GM12878 (cell line): ENCODE measurements around the gene NHERF1. TPM values are rescaled to one million over a fixed set of nuclear protein-coding genes. Genes with fewer than 3 reads are reported as not detected.

ENCODE experiments used
- ATAC-seq: fragments of 200-7000 bp; cut with Tn5 transposase; 3 replicates; pipeline ENCODE4 v1.9.1; 2020; ENCODE audit warnings: mild to moderate bottlenecking, moderate library complexity
- BruUV-seq: library from RNA; stranded (reverse); fragments of 400-500 nt; replicated peaks from 2 replicates; lab custom pipeline; 2021; lab: Mats Ljungman, UMichigan
- CTCF ChIA-PET: fragments of 300-600 bp; sonication (Branson Sonifier 250); formaldehyde crosslinking; extraction: SDS; loops from one replicate; lab custom pipeline; 2021; ENCODE audit warnings: inconsistent platforms; lab: Yijun Ruan, JAX
- POLR2A ChIA-PET: fragments of 350-600 bp; formaldehyde crosslinking; extraction: SDS; loops from one replicate; lab custom pipeline; 2021; ENCODE audit warnings: inconsistent platforms; lab: Charles Lee
- RAD21 ChIA-PET: fragments of 300-600 bp; sonication (Branson Sonifier 250); formaldehyde crosslinking; loops from one replicate; lab custom pipeline; 2023; ENCODE audit warnings: antibody characterized with exemption; ENCODE audit not compliant: unreplicated experiment; lab: Charles Lee
- SMC1A ChIA-PET: fragments of 300-600 bp; sonication (Branson Sonifier 250); formaldehyde crosslinking; loops from one replicate; lab custom pipeline; 2023; ENCODE audit not compliant: unreplicated experiment, uncharacterized antibody; lab: Charles Lee
- DNase-seq: peaks from one replicate; pipeline ENCODE4 v3.0.0-alpha.2; 2011; ENCODE audit warnings: low read depth, low spot score
- FAIRE-seq: peaks from 3 replicates; lab custom pipeline; 2011; peaks lifted over from hg19 to GRCh38; lab: Jason Lieb, UNC
- H2AFZ ChIP-seq: 2 replicates; pipeline ENCODE4 v1.6.0; 2011; ENCODE audit warnings: low read depth, low read length, control low read depth; ENCODE audit not compliant: control insufficient read depth
- H3K27ac ChIP-seq: 2 replicates; pipeline ENCODE4 v1.5.1; 2011; ENCODE audit warnings: control low read depth; ENCODE audit not compliant: control insufficient read depth, insufficient read depth
- H3K27me3 ChIP-seq, 2 experiments: replicated peaks in 1 of 2; 2 replicates each; pipeline versions ENCODE4 v1.6.0 to v1.6.1; 2011; ENCODE audit warnings: low read length in 1 of 2; ENCODE audit not compliant: control insufficient read depth in 2 of 2, insufficient read depth in 2 of 2
- H3K36me3 ChIP-seq, 2 experiments: 2 replicates each; pipeline ENCODE4 v1.5.1; 2011; ENCODE audit warnings: low read length in 1 of 2; ENCODE audit not compliant: control insufficient read depth in 2 of 2, insufficient read depth in 2 of 2
- H3K4me1 ChIP-seq: 2 replicates; pipeline ENCODE4 v1.6.1; 2011; ENCODE audit warnings: mild to moderate bottlenecking, low read length, moderate library complexity, mixed read lengths; ENCODE audit not compliant: control insufficient read depth, insufficient read depth
- H3K4me2 ChIP-seq: 2 replicates; pipeline ENCODE4 v1.6.0; 2011; ENCODE audit warnings: control low read depth; ENCODE audit not compliant: control insufficient read depth, insufficient read depth
- H3K4me3 ChIP-seq: fragments of 200-600 bp; sonication (generic); 2 replicates; pipeline ENCODE4 v1.5.1; 2016
- H3K79me2 ChIP-seq: 2 replicates; pipeline ENCODE4 v1.6.0; 2011; ENCODE audit warnings: low read length; ENCODE audit not compliant: control insufficient read depth, insufficient read depth
- H3K9ac ChIP-seq: 2 replicates; pipeline ENCODE4 v1.8.0; 2011; ENCODE audit warnings: low read length, control low read depth, mixed read lengths; ENCODE audit not compliant: control insufficient read depth, insufficient read depth
- H3K9me3 ChIP-seq: replicated peaks from 3 replicates; pipeline ENCODE4 v1.5.1; 2011; ENCODE audit warnings: mild to moderate bottlenecking, low read length; ENCODE audit not compliant: control insufficient read depth, insufficient read depth
- H4K20me1 ChIP-seq: 2 replicates; pipeline ENCODE4 v1.6.0; 2011; ENCODE audit not compliant: control insufficient read depth, insufficient read depth
- CBFB ChIP-seq: IDR thresholded peaks from 2 replicates; pipeline ENCODE4 v1.6.1; 2016; ENCODE audit warnings: antibody characterized with exemption, low read depth
- EP300 ChIP-seq, 2 experiments: fragments of 150-350 bp in 1 of 2; IDR thresholded peaks; 2 replicates each; pipeline ENCODE4 v1.6.1; 2011 to 2012; ENCODE audit warnings: low read depth in 2 of 2, low read length in 2 of 2, borderline replicate concordance in 1 of 2, improper control_type of control experiment in 1 of 2, inconsistent platforms in 1 of 2; ENCODE audit not compliant: control insufficient read depth in 1 of 2
- FOS ChIP-seq: IDR thresholded peaks from 3 replicates; pipeline ENCODE4 v1.6.1; 2011; ENCODE audit warnings: borderline replicate concordance; ENCODE audit not compliant: insufficient read length; ENCODE audit errors: extremely low read depth
- HCFC1 ChIP-seq: fragments of 150-350 bp; IDR thresholded peaks from 2 replicates; pipeline ENCODE4 v1.6.1; 2014; ENCODE audit warnings: low read length
- MXI1 ChIP-seq: fragments of 150-350 bp; IDR thresholded peaks from 2 replicates; pipeline ENCODE4 v1.6.1; 2011; ENCODE audit warnings: low read depth, mild to moderate bottlenecking, inconsistent platforms, low read length, improper control_type of control experiment
- MYB ChIP-seq: fragments of 150-350 bp; IDR thresholded peaks from 2 replicates; pipeline ENCODE4 v1.6.1; 2014; ENCODE audit warnings: mild to moderate bottlenecking, low read depth, low read length, borderline replicate concordance
- NFYB ChIP-seq: IDR thresholded peaks from 2 replicates; pipeline ENCODE4 v1.6.1; 2011; ENCODE audit warnings: low read depth, mild to moderate bottlenecking, low read length, improper control_type of control experiment, moderate library complexity; ENCODE audit not compliant: insufficient read depth
- PAX8 ChIP-seq: fragments of 450-650 bp; IDR thresholded peaks from 2 replicates; pipeline ENCODE4 v1.6.1; 2017; ENCODE audit warnings: mild to moderate bottlenecking, moderate library complexity
- SP1 ChIP-seq: IDR thresholded peaks from one replicate; pipeline ENCODE4 v1.6.1; 2011; ENCODE audit warnings: low read depth, low read length
- TBL1XR1 ChIP-seq: IDR thresholded peaks from 2 replicates; pipeline ENCODE4 v1.6.1; 2012; ENCODE audit warnings: low read depth, low read length, improper control_type of control experiment
- YY1 ChIP-seq: IDR thresholded peaks from 2 replicates; pipeline ENCODE4 v1.6.1; 2011; ENCODE audit warnings: low read depth, mild to moderate bottlenecking, low read length
- ZNF24 ChIP-seq: fragments of 450-650 bp; IDR thresholded peaks from 2 replicates; pipeline ENCODE4 v1.6.1; 2017; ENCODE audit warnings: antibody characterized with exemption, mild to moderate bottlenecking
- ZNF384 ChIP-seq: IDR thresholded peaks from 2 replicates; pipeline ENCODE4 v1.6.1; 2012; ENCODE audit warnings: low read depth, mild to moderate bottlenecking, low read length, improper control_type of control experiment, borderline replicate concordance
- ZZZ3 ChIP-seq: IDR thresholded peaks from 2 replicates; pipeline ENCODE4 v1.6.1; 2011; ENCODE audit warnings: low read depth; ENCODE audit not compliant: control insufficient read depth, insufficient read length
- WGBS: methylation state at CpG from one replicate; pipeline ENCODE4 v1.1.6; 2016; ENCODE audit warnings: low lambda C conversion rate; ENCODE audit not compliant: insufficient replicate concordance, insufficient coverage; ENCODE audit errors: missing lambda C conversion rate; 5-methylcytosine and 5-hydroxymethylcytosine counted together
- in situ Hi-C: fragments of 300-500 bp; cut with MboI; formaldehyde crosslinking; loops from 9 replicates; pipeline ENCODE4 v1.14.3; 2018; ENCODE audit warnings: mixed read lengths
- intact Hi-C: fragments of 100-400 bp; cut with micrococcal nuclease; formaldehyde crosslinking; loops from one replicate; pipeline ENCODE4 v1.14.2; 2022; ENCODE audit not compliant: unreplicated experiment
- polyA plus RNA-seq, 11 experiments: library from polyadenylated mRNA; depleted of rRNA in 4 of 11; unstranded in 6 of 11; stranded (reverse) in 5 of 11; fragments of >200 nt; fragmentation: Nextera tagmentation in 4 of 11; fragmentation: Illumina TruSeq in 1 of 11; extraction: Ambion mirVana in 4 of 11; extraction: Trizol in 1 of 11; gene quantifications; 1 replicate in 1 of 11; 2 replicates in 10 of 11; pipeline versions ENCODE4 v1.2.1 to v1.2.3, GENCODE V29; 2011 to 2016; ENCODE audit warnings: inconsistent platforms in 2 of 11, missing spikeins in 2 of 11, low read depth in 1 of 11
- total RNA-seq, 4 experiments: library from RNA; depleted of rRNA in 3 of 4; stranded (reverse); fragments of >200 nt in 3 of 4; fragmentation: Illumina TruSeq in 1 of 4; extraction: Trizol in 1 of 4; gene quantifications; 2 replicates each; pipeline versions ENCODE4 v1.2.1 to v1.2.3, GENCODE V29; 2013 to 2021
- TF ChIP-seq, protein P1 (sequence below): IDR thresholded peaks from 2 replicates; pipeline ENCODE4 v1.6.1; 2012; ENCODE audit warnings: improper control_type of control experiment, low read depth, low read length; ENCODE audit not compliant: insufficient replicate concordance

Gene NHERF1
- total and polyA plus RNA-seq, 10 of the 15 experiments (the other 5 are each of a cell fraction or from before 2014, with no cell fraction given): 13.4 to 61.6 (median 39.0) TPM

DNA sequence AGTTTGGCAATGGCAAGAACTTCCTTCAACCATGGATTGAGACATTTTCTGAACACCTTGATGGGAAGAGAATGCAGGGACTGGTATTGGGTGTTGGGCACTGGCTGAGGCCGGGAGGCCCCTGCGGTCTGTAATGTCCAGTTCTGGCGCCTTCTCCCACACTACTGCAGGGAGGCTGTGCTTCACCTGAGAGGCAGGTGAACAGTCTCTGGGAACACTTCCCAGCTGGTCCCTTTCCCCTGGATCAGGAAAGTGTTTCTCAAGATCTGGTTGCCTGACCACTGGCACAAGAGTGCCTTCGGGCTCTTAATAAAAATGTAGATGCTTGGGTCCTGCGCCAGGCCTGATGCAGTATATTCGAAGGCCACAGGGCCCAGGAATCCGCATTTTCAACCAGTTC lies 56.3 kb downstream of the NHERF1 start:
- ChIA-PET SMC1A (no interaction called here), POLR2A (no interaction called here), CTCF (interaction anchor here (1.2 kb wide), 1 partner anchor 61 kb away, joined by 3 read pairs; no protein-coding TSS in a partner anchor), RAD21 (no interaction called here)
- DNase-seq (no peak), FAIRE-seq (no peak), ATAC-seq (no peak)
- no peaks in the 10 kb centered on the region for H3K4me1 ChIP-seq
- BruUV-seq: no TSS peak
- no peaks in the 10 kb centered on the region for H4K20me1 ChIP-seq
- H2AFZ ChIP-seq: no peak overlapping the region
- no peak overlapping the region for H3K9ac ChIP-seq
- no peaks in the 10 kb centered on the region; a peak in 2 of 4 replicates for H3K36me3 ChIP-seq
- in situ Hi-C loops (no loop called here), intact Hi-C loops (no loop called here)
- no peaks in the 10 kb centered on the region for H3K79me2 ChIP-seq
- H3K4me2 ChIP-seq: no peak overlapping the region
- H3K9me3 ChIP-seq: no peaks in the 10 kb centered on the region
- no peak overlapping the region for H3K27ac ChIP-seq
- no peak for TF ChIP-seq HCFC1
- no peak for TF ChIP-seq YY1
- TF ChIP-seq, protein P1, sequence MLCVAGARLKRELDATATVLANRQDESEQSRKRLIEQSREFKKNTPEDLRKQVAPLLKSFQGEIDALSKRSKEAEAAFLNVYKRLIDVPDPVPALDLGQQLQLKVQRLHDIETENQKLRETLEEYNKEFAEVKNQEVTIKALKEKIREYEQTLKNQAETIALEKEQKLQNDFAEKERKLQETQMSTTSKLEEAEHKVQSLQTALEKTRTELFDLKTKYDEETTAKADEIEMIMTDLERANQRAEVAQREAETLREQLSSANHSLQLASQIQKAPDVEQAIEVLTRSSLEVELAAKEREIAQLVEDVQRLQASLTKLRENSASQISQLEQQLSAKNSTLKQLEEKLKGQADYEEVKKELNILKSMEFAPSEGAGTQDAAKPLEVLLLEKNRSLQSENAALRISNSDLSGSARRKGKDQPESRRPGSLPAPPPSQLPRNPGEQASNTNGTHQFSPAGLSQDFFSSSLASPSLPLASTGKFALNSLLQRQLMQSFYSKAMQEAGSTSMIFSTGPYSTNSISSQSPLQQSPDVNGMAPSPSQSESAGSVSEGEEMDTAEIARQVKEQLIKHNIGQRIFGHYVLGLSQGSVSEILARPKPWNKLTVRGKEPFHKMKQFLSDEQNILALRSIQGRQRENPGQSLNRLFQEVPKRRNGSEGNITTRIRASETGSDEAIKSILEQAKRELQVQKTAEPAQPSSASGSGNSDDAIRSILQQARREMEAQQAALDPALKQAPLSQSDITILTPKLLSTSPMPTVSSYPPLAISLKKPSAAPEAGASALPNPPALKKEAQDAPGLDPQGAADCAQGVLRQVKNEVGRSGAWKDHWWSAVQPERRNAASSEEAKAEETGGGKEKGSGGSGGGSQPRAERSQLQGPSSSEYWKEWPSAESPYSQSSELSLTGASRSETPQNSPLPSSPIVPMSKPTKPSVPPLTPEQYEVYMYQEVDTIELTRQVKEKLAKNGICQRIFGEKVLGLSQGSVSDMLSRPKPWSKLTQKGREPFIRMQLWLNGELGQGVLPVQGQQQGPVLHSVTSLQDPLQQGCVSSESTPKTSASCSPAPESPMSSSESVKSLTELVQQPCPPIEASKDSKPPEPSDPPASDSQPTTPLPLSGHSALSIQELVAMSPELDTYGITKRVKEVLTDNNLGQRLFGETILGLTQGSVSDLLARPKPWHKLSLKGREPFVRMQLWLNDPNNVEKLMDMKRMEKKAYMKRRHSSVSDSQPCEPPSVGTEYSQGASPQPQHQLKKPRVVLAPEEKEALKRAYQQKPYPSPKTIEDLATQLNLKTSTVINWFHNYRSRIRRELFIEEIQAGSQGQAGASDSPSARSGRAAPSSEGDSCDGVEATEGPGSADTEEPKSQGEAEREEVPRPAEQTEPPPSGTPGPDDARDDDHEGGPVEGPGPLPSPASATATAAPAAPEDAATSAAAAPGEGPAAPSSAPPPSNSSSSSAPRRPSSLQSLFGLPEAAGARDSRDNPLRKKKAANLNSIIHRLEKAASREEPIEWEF: no peak
- no peak for TF ChIP-seq FOS
- TF ChIP-seq ZNF384: no peak
- TF ChIP-seq MXI1: no peak
- TF ChIP-seq CBFB: no peak
- TF ChIP-seq TBL1XR1: no peak
- TF ChIP-seq PAX8: no peak
- no peak for TF ChIP-seq NFYB
- no peak for TF ChIP-seq ZZZ3
- no peak for TF ChIP-seq EP300 (IDR thresholded peaks at IDR 0.05; ENCODE audit: borderline replicate concordance in 1 of 2, control insufficient read depth in 1 of 2, low read depth in 2 of 2, low read length in 2 of 2)
- no peak for TF ChIP-seq SP1
- TF ChIP-seq ZNF24: no peak
- TF ChIP-seq MYB: no peak
- WGBS: 79% methylated on average over 7 of the region's 7 CpGs
- no peaks in the 10 kb centered on the region for H3K27me3 ChIP-seq
- H3K4me3 ChIP-seq: no peak overlapping the region
